22Rv1 (cell line): Measurements from ENCODE around the gene PATJ.

Experiments
- CTCF ChIP-seq: fragments of 450-650 bp; IDR thresholded peaks from 2 replicates; pipeline ENCODE4 v1.5.1; 2017; ENCODE audit warnings: mild to moderate bottlenecking
- ZFX ChIP-seq: fragments of 450-650 bp; IDR thresholded peaks from 2 replicates; pipeline ENCODE4 v1.6.1; 2017; ENCODE audit warnings: antibody characterized with exemption, borderline replicate concordance

- TF ChIP-seq ZFX (no peak), CTCF (no peak)
These were observed 368.0 kb downstream of the PATJ start for GRCh38 chr1:62110198-62110817.
